HG03469 (cell line): Measurements from ENCODE around the gene GAGE10.
"Not testable (repeated sequence)": the region's sequence is repeated elsewhere in the genome, so short reads cannot be mapped to it uniquely, and the experiment has no call there.

Experiments
- ATAC-seq: cut with Tn5 transposase; IDR thresholded peaks from one replicate; pipeline ENCODE4 v1.9.1; 2021; ENCODE audit warnings: mild to moderate bottlenecking, moderate library complexity, moderate number of reproducible peaks; ENCODE audit not compliant: unreplicated experiment

GAGE10 gene

DNA sequence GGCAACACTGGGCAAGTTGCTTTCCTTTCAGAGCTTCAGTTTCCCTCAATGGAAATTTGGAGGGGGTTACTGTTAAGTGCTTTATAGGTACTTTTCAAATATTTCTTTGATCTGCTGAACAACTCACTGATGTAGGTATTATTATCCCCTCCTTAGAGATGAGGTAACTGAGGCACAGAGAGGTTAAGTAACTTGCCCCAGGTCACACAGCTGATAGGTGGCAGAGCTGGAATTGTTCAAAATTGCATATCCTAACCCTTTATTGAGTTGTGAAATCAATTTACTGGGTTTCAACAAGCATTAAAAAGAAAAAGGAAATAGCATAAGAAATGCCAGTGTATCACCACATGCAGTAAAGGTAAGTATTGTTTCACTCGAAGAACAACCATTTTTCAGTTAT is 27.2 kb upstream of the GAGE10 start:
- no peak for ATAC-seq

DNA sequence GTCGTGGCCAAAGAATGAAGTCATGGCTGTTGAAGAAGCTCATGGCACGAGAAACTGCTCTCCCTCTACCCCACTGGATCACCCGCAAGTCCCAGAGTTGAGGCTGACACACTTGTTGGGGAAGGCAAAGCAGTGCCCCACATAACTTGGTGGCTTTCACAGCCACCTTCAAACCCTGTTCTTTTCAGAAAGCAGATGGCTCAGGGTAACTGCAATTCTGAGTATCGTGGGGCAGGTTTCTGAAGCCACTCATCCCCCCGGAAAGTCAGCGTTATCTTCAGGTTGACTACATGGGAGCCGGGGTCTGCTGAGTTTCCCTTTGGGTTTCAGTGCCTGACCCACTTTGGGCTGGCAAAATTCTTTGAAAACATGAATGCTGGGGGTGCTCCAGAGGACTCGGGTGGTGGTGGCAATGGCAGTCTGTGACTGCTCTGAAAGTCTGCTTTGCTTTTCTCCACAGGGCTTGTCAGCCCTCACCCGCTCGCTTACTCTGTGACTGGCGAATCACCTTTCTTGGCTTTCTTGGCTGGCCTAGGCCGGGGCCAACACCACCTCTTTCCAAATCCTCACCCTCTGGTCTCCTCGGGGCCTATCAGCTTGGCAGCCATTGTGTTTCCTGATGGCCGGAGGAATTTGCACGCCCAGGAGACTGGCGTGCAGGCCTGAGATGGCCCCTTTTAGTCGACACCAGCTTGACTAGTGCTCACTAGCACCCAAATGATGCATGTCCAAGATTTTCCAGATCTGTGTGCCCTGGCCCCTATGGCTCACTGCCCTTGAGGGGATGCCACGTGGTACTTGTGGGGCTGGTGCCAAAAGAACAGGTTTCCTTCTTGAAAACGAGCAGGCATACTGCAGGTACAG is 26.5 kb upstream of the GAGE10 start:
- ATAC-seq: no peak

DNA sequence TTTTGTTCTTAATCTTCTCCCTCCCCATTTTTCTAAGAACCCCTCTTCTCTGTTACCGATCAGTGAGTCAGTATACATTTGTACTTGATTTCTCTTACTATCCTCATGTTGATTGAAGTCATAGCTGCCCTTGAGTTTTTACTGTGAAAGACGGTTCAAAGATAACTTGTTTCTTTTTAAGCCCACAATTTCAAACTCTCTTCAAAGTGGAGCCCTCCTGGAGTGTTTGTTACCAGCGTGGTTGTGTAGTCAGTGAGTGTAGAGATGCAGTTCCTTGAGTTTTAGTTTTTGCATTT is 26.0 kb upstream of the GAGE10 start:
- ATAC-seq: no peak

DNA sequence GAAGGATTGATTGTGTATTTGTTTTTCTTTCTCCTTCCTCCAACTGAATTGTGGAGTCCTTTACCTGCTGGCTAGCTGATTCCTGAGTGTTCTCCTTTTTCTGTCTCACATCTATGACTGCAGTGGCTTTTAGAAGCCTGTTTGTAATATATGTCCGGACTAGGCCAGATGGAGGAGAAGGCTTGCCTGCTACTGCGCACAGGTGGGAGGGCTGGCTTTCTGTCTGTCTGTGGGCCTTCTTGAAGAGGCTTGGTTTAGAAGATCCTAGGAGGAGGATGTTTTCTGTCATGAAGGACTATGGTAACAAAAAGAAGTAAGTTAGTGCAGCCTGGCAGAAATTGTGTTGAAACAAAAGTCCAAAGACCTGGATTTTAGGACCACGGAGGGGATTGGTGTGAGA is 25.4 kb upstream of the GAGE10 start:
- ATAC-seq: no peak

DNA sequence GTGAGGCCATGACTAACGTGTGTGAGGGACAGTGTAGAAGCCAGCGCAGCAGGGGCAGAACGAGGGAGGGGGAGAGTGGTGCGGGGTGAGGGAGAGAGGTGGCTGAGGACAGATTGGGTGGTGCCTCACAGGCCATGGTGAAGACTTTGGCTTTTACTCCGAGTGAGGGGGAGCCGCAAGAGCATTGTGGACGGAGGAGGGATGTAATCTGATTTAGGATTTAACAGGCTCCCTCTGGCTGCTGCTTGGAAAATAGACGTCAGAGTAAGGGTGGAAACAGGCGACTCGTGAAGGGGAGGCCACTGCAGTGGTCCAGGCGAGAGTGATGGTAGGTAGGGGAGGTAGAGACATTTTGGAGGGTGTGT is 20.8 kb upstream of the GAGE10 start:
- no peak for ATAC-seq

DNA sequence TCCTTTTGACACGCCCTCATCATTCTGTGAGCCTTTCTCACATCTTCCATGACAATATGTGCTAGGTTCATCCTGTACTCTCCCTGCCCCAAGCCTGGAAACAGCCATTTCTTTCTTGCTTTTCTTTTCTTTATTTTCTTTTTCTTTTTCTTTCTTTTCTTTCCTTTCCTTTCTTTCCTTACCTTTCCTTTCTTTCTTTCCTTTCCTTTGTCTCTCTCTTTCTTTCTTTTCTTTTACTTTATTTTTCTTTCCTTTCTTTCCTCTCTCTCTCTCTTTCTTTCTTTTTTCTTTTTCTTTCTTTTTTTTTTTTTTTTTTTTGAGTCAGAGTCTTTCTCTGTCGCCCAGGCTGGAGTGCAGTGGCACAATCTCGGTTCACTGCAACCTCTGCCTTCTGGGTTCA is 19.2 kb upstream of the GAGE10 start:
- ATAC-seq: no peak

DNA sequence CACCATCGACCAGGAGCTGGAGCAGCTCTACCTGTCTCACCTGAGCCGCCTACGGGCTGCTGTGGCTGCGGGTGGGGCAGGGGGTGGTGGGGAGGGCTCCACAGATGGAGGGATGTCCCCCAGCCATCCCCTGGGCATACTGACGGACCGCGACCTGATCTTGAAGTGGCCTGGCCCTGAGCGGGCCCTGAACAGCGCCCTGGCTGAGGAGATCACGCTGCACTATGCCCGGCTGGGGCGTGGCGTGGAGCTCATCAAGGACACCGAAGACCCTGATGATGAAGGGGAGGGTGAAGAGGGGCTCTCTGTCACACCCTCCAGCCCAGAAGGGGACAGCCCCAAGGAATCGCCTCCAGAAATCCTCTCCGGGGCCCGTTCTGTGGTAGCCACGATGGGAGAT is 17.3 kb upstream of the GAGE10 start:
- no peak for ATAC-seq

DNA sequence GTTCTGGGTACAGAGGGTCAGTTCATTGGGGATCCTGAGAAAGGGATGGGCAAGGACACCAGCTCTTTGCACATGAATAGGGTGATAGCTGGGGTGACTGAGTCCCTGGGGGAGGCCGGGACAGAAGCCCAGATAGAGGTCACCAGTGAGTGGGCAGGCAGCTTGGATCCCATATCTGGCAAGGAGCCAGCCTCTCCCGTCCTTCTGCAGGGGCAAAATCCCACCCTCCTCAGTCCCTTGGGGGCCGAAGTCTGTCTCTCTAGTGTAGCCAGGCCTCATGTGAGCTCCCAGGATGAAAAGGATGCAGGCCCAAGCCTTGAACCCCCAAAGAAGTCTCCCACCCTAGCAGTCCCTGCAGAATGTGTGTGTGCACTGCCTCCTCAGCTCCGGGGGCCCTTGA is 16.9 kb upstream of the GAGE10 start:
- ATAC-seq: no peak

DNA sequence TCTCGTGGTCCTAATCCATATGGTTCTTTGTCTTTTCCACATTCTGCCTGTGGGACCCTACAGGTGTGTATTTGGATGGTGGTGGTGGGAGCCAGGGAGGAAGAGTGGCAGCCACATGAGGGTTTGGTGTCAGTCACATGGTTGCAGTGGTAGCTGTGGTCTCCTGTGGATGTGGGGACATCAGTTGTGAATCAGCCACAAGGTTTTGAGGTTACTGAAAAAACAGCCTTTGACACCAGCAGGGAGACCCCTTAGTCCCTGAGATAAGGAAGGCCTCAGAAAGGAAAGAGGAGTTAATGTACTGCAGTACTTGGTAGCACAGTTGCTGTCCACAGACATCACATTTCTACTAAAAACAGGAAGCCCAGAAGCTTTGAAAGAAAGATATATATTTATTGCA is 15.8 kb upstream of the GAGE10 start:
- ATAC-seq: no peak

DNA sequence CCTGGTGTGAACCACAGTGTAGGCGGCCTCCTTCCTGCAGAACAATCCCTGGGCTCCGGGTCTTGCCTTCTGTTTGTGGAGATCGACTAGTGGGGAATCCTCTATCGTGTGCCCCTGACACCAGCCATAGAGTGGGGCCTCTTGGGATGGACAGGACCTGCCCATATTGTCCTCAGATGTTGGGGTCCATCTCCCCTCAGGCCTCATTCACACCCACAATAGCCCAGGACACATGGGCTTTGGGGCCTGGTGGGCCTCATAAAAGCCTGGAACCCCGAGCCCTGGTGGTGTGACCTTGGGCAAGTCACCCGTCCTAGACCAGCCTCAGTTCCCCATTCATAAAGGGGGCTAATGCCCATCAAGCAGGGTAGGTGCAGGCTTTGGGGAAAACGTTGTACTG is 13.2 kb upstream of the GAGE10 start:
- no peak for ATAC-seq

DNA sequence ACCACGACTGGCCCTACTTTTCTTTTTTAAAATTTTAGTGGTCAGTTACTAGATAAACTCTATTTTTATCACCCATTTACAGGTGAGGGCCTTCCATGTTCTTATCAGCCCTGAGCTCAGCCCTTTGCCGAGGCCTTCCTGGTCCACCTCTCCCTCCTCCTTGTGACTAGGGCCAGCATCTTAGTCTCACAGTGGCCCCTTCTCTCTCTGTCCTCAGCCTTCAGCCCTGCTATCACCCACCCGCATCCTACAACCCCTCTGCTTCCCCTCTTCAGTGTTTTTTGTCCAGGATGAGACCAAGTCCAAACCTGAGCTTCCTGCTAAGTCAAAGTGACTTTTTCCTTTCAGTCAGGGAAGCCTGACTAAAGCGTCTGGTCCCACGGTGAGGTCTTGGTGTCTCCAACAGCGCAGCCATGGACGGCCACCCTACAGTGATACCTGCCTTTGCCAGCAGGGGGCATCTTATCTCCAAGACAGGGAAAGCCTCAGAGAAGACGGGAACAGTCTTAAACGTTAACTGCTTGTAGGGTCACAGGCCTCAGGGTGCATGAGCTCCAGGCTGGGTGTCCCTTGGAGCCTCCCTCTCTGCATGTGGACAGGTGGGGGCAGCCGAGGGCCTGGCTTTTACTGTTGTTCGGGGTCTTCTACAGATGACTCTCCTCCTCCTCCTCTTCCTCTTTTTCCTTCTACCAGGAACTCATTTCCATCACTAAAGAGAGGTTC is 11.7 kb upstream of the GAGE10 start:
- ATAC-seq: no peak

DNA sequence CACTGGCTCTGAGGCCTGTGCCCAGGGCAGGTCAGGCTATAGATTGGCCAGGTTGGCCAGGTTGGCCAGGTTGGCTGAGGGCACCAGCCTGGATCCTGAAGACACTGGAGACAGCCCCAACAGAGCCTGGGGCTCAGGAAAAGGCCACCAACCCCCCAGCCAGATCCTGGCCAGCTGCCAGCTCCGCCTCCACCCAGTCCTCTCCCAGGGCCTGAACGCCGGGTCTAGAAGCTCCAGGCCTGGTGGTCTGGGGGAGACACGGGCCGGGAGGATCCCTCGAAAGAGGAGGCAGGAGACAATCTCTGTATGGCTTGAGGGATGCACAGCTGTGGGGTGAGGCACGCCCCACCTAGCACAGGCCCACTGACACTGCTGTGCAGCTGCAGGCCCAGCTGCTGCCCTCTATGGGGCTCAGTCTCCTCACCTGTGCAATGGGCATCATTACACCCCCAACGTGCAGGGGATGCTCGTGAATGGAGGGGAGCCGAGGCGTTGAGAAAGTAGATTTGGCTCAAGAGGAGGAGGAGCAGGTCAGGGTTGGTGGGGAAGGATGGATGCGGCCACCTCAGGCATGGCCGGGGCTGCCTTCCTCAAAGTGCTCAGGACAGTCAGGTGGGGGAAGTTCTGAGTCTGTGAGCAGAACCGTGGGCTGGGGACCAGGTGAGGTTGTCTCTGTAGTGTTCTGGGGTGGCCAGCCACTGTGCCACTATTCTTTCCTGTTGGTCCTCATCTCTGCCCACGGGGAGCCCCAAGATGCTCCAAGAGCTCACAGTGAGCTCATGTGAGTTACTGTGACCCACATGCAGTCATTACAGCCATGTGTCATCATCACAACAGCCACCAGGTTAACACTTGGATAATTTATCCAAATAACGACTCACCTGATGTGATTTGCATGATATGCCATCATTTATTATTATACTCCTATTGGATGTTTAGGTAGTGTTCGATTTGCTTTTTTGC is 10.8 kb upstream of the GAGE10 start:
- ATAC-seq: no peak

DNA sequence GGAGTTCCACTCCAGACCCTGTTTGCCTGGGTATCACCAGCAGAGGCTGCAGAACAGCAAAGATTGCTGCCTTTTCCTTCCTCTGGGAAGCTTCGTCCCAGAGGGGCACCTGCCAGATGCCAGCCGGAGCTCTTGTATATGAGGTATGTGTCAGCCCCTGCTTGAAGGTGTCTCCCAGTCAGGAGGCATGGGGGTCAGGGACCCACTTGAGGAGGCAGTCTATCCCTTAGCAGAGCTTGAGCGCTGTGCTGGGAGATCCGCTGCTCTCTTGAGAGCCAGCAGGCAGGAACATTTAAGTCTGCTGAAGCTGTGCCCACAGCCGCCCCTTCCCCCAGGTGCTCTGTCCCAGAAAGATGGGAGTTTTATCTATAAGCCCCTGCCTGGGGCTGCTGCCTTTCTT is 4.2 kb upstream of the GAGE10 start:
- not testable (repeated sequence) for ATAC-seq

DNA sequence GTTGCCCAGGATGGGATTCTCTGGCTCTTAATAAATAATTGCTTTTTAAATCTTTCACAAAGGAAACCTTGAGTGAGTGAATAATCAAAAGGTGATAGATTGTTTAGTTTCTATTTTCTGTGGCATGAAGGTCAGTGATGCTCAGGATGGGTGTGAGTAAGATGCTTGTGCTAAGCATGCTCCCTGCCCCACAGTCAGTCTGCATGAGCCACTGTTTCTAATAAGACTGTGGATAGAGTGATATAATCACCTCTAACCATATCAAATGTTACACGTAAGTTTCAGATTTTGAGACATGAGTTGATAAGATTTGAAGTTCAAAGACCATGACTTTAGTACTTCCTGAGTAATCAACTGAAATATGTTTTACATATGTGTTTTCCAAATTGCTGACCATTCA is 2.7 kb upstream of the GAGE10 start:
- ATAC-seq: no peak

DNA sequence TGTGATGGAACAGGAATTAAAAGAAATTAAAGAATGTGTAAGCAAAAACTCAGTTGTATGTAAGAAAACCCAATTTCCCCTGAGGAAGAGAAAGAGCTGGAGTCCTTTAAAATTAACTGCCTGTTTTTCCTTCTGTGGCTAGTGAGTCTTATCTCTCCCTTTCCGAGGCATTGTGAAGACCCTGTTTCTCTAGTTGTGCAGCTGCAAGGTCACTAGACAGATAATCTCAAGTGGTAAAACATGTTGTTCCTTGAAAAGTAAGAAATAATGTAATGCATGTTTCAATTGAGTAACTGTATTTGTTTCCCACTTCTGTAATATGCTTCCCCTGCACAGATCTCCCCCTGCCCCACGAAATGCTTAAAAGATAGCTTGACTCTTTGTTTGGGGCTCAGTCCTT is 4.3 kb downstream of the GAGE10 start:
- not testable (repeated sequence) for ATAC-seq

DNA sequence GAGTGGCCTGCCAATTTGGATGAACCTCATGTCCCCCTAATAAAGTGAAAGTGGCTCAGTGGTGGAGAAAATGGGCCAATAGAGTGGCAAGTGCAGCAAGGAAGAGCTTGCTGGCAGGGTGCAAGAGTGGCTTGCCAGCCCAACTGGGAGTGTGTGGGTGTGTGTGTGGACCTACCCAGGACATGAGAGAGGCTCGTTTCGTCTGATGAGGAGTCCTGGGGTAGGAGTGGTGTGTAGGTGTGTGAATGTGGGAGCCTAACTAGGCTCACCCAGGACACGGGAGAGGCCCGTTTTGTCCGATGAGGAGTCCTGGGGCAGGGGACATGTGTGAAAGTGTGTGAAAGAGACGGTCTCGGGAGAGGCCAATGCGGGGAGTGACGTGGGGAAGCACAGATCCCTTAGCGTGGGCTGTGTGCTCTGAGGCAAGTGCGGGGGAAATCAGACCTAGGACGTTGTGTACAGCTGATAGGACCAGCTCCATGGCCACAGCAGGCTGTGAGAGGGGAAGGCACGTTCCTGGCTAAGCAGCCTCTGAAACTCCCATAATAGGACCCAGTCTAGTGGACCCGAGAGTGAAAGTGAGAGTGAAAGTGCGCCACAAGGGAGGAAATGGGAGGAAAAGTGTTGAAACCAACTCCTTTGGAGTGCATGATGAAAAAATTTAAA is 5.3 kb downstream of the GAGE10 start:
- no peak for ATAC-seq

DNA sequence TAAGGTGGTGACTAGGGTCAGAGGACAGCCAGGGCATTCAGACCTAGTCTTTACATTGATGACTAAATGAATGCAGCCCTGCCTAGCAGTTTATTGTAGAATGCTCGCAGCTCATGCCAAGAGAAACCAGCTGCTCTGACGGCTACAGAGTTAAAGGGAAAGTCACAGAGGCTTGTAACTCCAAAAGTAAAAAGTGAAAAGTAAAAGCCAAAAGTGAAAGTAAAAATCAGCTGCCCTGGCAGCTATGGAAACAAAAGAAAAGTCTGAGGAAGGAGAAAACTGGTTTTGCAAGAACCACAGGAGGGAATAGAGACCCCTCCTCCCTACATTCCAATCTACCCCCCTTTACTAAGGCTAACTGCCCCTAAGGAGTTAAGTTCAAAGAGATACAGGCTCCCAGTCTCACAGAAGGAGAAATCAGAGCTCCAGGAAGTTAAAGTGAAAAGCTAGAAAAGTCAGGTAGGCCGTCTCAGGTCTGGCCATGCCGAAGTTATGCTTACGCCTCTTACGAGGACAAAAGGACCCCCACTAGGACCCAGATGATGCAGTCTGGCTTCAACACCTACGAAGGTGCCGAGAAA is 6.0 kb downstream of the GAGE10 start:
- ATAC-seq: no peak

DNA sequence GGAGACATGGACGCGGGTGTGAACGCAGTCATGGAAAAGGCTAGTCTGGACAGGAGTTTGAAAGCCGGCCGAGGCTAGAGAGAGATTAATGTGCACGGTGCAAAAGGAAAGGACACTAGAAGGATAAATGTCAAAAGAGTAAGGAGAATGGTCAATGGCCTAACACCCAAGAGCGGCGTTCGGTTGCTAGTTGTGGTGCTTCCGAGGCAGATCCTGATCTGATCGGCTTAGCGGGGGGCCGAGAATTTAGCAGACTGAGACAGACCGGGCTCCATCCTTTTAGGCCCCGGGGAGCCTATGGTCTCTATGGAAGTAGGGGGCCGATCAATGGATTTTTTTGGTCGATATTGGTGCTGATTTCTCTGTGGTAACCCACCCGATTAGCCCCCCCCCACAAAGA is 6.9 kb downstream of the GAGE10 start:
- ATAC-seq: no peak

DNA sequence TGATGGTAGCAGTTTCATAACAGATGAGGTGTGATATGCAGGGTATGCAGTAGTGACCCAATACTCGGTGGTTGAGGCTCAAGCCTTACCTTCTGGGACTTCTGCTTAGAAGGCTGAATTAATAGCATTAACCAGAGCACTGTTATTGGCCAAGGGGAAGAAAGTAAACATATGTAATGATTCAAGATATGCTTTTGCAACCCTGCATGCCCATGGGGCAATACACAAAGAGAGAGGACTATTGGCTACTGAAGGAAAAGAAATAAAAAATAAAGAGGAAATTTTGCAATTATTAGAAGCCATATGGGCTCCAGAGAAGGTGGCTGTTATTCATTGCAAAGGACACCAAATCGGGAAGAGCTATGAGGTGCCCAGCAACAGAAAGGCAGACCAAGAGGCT is 8.7 kb downstream of the GAGE10 start:
- ATAC-seq: no peak

DNA sequence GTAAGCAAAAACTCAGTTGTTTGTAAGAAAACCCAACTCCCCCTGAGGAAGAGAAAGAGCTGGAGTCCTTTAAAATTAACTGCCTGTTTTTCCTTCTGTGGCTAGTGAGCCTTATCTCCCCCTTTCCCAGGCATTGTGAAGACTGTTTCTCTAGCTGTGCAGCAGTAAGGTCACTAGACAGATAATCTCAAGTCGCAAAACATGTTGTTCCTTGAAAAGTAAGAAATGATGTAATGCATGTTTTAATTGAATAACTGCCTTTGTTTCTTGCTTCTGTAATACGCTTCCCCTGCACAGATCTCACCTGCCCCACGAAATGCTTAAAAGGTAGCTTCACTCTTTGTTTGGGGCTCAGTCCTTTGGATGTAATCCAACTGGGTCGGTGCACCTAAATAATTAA is 12.6 kb downstream of the GAGE10 start:
- ATAC-seq: no peak

DNA sequence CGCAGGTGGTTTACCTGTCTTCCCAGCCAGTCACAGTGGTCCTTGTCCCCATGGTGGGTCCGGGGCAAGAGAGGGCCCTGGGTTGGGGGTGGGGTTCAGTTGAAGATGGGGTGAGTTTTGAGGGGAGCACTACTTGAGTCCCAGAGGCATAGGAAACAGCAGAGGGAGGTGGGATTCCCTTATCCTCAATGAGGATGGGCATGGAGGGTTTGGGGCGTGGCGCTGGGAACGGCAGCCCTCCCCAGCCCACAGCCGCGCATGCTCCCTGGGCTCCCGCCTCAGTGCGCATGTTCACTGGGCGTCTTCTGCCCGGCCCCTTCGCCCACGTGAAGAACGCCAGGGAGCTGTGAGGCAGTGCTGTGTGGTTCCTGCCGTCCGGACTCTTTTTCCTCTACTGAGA is 18.3 kb downstream of the GAGE10 start, which contains the start of gene GAGE12J:
TSS of gene GAGE12J (plus strand) at position 301 of the 400 bp plus-strand sequence. CDS start 1,157 bp downstream, outside the sequence.
- ATAC-seq: not testable (repeated sequence)
